ENCODE results near the gene DOK3. TPM values are rescaled to one million over a fixed set of nuclear protein-coding genes. Genes with fewer than 3 reads are reported as not detected.

The DOK3 gene
- total RNA-seq, 1 donor from 2014 or later: 22.6 TPM

DNA sequence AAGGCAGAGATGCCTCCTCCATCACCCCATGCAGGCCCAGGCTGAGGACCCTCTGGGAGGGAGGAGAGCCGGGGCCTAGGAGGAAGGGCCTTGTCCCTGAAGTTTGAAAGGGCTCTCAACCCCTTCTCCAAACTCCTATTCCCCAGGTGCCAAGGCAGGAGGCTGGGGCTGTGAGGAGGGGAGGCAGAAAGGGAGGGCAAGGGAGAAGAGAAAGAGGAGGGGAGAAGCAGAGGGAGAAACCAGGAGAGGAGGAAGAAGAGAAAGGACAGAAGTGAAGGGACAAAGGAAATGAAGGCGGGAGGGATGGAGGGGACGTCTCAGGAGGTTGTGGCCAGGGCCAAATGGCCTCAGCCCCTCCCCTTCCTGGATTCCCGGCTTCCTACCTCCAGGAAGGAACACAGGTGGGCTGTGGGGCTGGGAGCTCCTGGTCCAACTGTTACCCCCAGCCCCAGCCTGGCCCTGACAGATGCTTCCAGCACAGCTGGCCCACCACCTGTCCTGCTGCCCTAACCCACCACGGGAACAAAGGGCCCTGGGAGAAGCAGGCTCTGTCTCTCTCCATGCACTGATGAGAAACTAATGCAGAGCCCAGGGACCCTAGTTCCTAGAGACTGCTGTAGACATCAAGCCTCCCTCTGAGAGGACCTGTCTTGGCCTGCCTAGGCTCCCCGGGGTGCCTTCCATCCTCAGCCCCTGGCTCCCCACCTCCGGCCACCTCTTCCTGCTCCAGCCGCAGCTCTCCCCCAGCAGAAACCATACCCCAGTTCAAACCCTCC is 39.7 kb downstream of the DOK3 start:
- no peak for DNase-seq (ENCODE audit: low spot score)

GRCh38 chr5:177468685-177469628 is 40.7 kb downstream of the DOK3 start:
- DNase-seq (ENCODE audit: low spot score): no peak

- DNase-seq (ENCODE audit: low spot score): no peak
Measured at GRCh38 chr5:177468329-177468684, 41.3 kb downstream of the DOK3 start.

GRCh38 chr5:177467436-177467835 is 42.2 kb downstream of the DOK3 start:
- no peak for DNase-seq (ENCODE audit: low spot score)

DNA sequence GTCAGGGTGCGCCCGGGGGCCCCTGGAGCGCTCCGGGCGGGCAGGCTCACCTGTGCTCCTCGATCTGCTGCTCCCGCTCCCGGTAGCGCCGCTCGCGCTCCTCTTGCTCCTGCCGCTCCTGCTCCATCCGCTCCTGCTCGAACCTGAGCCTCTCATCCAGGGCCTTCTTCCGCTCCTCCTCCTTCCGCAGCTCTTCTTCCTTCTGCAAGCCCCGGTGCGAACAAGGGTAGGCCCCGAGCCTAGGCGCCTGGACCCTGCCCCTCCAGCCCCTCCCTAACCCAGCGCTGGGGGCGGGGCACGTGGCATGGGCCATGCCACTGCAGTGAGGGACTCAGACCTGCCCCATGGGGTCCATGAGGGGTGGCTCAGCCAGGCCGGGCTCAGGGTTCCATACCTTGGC is 42.8 kb downstream of the DOK3 start:
- no peak for DNase-seq (ENCODE audit: low spot score)

GRCh38 chr5:177465044-177465443 is 44.6 kb downstream of the DOK3 start:
- DNase-seq (ENCODE audit: low spot score): no peak

GRCh38 chr5:177462021-177462670 is 47.5 kb downstream of the DOK3 start:
- no peak for DNase-seq (ENCODE audit: low spot score)

DNA sequence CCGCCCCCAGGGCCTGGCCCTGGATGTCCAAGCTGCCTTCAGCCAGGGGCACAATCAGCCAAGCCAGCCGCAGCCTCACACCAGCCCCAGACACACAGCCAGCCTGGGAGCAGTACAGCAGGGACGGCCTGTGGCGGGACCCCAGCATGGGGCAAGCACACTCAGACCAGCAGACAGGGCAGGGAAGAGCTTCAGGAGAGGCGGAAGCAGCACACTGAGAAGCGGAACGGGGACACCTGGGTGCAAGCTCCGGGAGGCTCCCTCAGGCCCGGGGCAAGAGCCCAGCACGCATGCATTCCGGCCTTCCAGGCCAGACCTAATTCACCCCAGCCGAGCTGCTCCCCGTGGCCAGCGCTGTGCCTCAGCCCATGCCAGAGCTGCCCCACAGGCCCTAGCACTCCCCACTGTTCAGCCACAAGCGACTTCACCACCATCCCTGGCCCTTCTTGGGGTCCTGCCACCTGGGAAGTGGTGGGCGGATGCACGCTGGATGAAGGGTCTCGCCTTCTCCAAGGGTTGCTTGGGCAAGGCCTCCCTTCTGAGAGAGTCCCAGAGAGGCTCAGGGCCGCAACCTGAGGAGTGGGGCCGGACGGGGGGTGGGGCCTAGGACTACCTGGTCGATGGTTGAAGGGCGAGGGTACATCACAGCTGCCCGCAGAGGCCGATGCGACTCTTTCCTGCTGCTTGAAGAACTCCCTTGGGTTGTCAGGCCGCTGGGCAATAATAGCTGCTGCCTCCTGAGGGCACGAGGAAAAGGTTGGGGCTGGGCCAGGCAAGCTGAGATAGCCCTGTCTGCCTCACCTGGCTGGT is 49.6 kb downstream of the DOK3 start:
- DNase-seq (ENCODE audit: low spot score): no peak

DNA sequence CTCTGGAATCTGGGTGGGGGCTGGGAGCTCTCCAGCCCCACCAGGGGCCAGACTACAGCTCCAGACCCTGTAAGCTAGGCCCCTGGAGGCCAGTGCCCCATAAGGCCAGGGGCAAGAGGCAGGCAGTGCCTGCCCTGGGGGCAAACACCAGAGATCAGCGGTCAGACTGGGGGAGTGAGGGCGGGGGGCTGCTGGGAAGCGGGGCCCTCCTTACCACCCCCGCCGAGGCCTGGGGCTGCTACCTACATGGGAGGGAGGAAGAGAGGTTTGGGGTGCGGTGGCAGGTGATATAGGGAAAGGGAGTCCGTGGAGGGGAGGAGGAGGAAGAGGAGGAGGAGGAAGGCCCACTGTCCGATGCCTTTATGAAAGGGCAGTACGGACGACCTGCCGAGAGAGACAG is 50.3 kb downstream of the DOK3 start:
- DNase-seq (ENCODE audit: low spot score): no peak

- DNase-seq (ENCODE audit: low spot score): no peak
Measured at GRCh38 chr5:177458912-177459350, 50.7 kb downstream of the DOK3 start.

- no peak for DNase-seq (ENCODE audit: low spot score)
Measured at GRCh38 chr5:177457852-177458681, 51.6 kb downstream of the DOK3 start.

DNA sequence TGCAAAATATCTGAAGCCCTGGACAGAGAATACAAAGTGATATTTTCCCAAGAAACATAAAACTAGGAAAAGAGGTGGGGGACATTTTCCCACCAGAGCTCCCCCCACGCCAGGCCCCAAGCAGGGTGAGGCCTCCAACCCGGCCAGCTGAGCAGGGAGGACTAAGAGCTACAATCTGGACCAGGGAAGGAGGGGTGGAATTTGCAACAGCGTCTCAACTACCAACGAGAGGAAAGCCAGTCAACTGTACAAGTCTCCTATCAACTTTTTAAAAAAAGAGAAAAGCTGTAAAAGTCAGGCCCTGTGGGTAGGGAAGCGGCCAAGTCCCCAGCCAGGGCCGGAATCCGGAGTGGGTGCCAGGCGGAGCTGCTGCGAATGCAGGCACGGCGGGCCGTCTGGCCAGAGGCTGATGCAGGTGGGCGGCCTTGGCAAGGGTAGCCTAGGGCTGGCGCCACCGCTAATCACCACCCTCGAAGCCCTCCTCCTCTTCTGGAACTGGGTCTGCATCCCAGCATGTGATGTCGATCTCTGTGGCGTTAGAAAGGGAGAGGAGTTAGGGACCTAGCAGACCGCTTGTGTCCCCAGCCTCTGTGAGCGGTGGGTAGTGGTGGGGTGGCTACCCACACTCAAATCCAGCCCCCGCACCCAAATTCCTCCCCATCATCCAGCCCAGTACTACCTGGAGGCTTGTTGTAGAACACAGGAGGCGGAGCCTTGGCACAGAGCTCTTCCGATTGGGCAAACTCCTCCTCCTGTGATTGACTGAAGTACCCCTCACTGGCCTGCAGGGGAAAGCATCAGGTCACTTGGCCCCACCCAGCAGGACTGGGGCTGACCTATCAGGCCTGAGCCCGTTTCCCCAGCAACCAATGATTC is 52.4 kb downstream of the DOK3 start:
- no peak for DNase-seq (ENCODE audit: low spot score)

- no peak for DNase-seq (ENCODE audit: low spot score)
Measured at GRCh38 chr5:177456591-177456964, 53.0 kb downstream of the DOK3 start.

GRCh38 chr5:177455661-177456590 is 53.7 kb downstream of the DOK3 start:
- DNase-seq (ENCODE audit: low spot score): peak; percentile 97

DNA sequence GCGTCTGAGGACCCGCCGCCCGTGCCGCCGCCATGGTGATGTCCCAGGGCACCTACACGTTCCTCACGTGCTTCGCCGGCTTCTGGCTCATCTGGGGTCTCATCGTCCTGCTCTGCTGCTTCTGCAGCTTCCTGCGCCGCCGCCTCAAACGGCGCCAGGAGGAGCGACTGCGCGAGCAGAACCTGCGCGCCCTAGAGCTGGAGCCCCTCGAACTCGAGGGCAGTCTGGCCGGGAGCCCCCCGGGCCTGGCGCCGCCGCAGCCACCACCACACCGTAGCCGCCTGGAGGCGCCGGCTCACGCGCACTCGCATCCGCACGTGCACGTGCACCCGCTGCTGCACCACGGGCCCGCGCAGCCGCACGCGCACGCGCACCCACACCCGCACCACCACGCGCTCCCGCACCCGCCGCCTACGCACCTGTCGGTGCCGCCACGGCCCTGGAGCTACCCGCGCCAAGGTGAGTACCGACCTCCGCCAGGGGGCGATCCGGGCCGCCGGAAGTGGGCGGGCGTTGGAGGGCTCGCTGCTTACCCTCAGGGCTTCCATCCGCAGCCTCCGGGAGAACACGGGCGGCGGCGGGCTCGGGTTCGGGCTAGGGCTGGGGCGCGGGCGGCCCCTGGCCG is 54.5 kb downstream of the DOK3 start:
- no peak for DNase-seq (ENCODE audit: low spot score)

DNA sequence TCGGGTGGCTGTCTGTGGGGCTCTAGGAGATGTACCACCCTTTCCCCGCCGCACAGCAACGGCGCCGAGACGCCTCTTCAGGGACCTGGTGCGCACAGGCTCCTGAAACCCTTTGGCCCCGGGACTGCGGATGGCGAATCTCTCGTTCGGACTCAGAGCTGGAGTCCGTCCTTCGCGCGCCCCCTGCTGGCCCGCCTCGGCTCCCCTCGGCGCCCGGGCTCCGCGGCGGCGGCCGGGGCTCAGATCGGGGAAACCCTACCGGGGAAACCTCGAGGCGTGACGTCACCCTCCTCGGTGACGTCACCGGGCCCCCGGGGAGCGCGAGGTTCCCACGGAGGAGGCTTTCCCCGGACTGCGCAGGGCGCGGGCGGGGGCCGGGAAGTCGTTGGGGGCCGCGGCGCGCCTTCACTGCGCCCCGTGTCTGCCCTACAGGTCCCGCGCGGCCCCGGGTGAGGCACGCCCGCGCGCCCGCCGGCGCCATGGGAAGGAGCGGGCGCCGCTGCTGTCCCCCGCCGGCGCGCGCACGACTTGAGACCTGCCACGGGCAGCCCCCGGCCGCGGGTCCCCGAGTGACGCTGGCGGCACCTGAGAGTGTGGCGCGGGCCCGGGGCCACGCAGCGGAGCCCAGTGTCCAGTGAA is 55.1 kb downstream of the DOK3 start:
- DNase-seq (ENCODE audit: low spot score): peak; percentile 99

DNA sequence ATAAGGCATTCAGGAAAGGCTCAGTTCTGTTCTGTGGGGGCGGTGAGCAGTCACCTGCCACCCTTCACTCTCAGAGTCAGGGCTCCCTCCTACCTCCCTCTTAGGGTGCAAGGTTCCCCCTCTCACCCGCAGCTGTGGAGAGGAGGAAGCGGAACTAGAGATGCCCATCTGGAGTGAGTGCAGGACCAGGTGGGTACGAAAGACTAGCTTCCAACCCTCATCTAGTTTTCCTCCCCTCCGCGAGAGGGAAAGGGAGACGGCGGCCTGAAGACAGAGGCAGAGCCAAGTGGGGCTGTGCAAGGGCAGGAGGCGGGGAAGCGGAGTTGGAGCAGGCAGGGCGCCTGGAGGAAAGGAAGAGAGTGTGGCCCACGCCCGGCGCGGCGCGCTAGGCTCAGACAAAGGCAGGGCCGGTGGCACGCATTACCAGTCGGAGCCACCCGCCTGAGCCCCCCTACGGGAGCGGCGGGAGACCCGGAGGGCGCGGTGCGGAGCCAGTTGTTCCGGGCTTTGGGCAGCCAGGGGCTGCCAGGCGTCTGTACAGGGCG is 55.7 kb downstream of the DOK3 start:
- no peak for DNase-seq (ENCODE audit: low spot score)
